ENCODE results near the gene GRB14.

The GRB14 gene

DNA sequence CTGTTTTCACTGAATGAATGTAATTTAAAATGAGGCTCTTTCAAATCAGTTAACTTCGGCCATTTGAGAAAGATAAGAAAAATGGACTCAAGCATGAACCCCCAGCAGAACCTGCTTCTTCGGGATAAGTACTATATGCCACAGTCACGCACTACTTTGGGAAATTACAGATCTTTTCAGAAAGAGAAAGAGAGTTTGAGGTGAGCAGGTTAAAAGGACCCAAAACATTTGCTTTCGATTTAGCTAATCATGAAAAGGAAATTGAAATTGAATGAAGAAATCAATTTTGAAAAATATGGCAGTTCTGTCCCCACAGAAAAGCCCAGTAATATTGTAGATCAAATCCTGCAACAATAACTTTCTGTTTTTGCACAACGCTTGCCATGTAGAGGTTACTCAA, 156.9 kb downstream of the GRB14 start:
- ATAC-seq (ENCODE audit: insufficient read depth, low read depth) (no peak), DNase-seq (no peak)
- Histone ChIP-seq H2AFZ (ENCODE audit: low read depth, low read length) (no peak overlapping the region), H3K9me3 (ENCODE audit: insufficient read depth, low read length, severe bottlenecking) (no peaks in the 10 kb centered on the region), H3K36me3 (ENCODE audit: insufficient read depth, low read length) (no peaks in the 10 kb centered on the region), H3K9ac (ENCODE audit: low read depth, low read length) (no peak overlapping the region), H3K4me2 (ENCODE audit: insufficient read depth, low read length) (no peak overlapping the region), H3K4me3 (ENCODE audit: low read depth in 1 of 2, low read length in 2 of 2) (no peak overlapping the region), H3K4me1 (ENCODE audit: insufficient read depth, low read length) (no peaks in the 10 kb centered on the region), H4K20me1 (ENCODE audit: insufficient read depth, low read length) (no peaks in the 10 kb centered on the region), H3K79me2 (ENCODE audit: insufficient read depth, low read length) (no peaks in the 10 kb centered on the region), H3K27me3 (ENCODE audit: insufficient read depth, low read length, poor library complexity) (no peaks in the 10 kb centered on the region), H3K27ac (ENCODE audit: low read length) (no peak overlapping the region)
- TF ChIP-seq, protein P1, sequence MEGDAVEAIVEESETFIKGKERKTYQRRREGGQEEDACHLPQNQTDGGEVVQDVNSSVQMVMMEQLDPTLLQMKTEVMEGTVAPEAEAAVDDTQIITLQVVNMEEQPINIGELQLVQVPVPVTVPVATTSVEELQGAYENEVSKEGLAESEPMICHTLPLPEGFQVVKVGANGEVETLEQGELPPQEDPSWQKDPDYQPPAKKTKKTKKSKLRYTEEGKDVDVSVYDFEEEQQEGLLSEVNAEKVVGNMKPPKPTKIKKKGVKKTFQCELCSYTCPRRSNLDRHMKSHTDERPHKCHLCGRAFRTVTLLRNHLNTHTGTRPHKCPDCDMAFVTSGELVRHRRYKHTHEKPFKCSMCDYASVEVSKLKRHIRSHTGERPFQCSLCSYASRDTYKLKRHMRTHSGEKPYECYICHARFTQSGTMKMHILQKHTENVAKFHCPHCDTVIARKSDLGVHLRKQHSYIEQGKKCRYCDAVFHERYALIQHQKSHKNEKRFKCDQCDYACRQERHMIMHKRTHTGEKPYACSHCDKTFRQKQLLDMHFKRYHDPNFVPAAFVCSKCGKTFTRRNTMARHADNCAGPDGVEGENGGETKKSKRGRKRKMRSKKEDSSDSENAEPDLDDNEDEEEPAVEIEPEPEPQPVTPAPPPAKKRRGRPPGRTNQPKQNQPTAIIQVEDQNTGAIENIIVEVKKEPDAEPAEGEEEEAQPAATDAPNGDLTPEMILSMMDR (IDR thresholded peaks at IDR 0.05; ENCODE audit: borderline replicate concordance, extremely low read depth, low read length, poor library complexity, severe bottlenecking) = no peak
- no peak for TF ChIP-seq EZH2 (IDR thresholded peaks at IDR 0.05; ENCODE audit: borderline replicate concordance, low read depth, low read length, severe bottlenecking)

DNA sequence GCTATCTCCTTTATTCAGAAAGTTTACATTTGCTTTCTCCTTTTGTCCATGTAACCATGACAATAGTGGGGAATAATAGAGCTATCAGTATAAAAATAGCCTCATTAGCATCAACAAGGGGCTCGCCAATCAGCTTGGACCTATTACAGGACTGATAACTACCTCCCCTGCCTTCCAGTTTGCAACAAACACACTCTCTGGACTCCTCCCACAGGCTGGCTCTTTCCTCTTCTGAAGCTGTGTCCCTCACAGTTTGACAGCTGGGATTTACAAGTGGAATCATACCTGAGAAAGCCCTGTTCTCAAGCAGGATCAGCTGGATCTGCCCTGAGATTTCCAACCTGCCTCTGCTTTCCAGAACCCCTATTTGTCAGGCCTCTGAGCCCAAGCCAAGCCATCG, 162.5 kb downstream of the GRB14 start:
- H3K79me2 ChIP-seq (ENCODE audit: insufficient read depth, low read length) = no peaks in the 10 kb centered on the region
- no peaks in the 10 kb centered on the region for H3K36me3 ChIP-seq (ENCODE audit: insufficient read depth, low read length)
- DNase-seq (no peak), ATAC-seq (ENCODE audit: insufficient read depth, low read depth) (no peak)
- no peaks in the 10 kb centered on the region for H3K4me1 ChIP-seq (ENCODE audit: insufficient read depth, low read length)
- H3K27ac ChIP-seq (ENCODE audit: low read length) = no peak overlapping the region
- H3K27me3 ChIP-seq (ENCODE audit: insufficient read depth, low read length, poor library complexity) = peaks cover 4% of the 10 kb centered on the region
- no peak overlapping the region for H3K4me2 ChIP-seq (ENCODE audit: insufficient read depth, low read length)
- H3K4me3 ChIP-seq (ENCODE audit: low read depth in 1 of 2, low read length in 2 of 2) = no peak overlapping the region
- no peaks in the 10 kb centered on the region for H4K20me1 ChIP-seq (ENCODE audit: insufficient read depth, low read length)
- H2AFZ ChIP-seq (ENCODE audit: low read depth, low read length) = no peak overlapping the region
- no peaks in the 10 kb centered on the region for H3K9me3 ChIP-seq (ENCODE audit: insufficient read depth, low read length, severe bottlenecking)
- H3K9ac ChIP-seq (ENCODE audit: low read depth, low read length) = no peak overlapping the region
- TF ChIP-seq, protein P1 (IDR thresholded peaks at IDR 0.05; ENCODE audit: borderline replicate concordance, extremely low read depth, low read length, poor library complexity, severe bottlenecking) = no peak
- no peak for TF ChIP-seq EZH2 (IDR thresholded peaks at IDR 0.05; ENCODE audit: borderline replicate concordance, low read depth, low read length, severe bottlenecking)

DNA sequence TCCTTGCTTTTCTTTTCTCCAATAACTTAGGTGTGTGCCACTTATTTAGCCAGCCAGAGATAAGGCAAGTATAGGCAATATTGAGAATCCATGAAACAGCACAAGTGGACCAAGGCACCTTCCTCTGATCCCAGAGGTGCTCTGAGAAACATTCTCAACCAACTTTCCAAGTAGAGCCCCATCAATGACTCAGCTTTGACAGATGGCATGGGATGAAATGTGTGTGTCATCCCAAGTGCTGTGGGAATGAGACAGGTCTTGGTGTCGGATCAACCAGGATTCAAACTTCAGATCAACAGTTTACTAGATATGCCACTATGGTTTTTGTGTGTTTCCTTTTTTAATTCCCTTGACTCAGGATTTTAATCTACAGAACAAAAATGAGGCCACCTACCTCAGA, 164.0 kb downstream of the GRB14 start:
- DNase-seq (no peak), ATAC-seq (ENCODE audit: insufficient read depth, low read depth) (no peak)
- Histone ChIP-seq H3K4me1 (ENCODE audit: insufficient read depth, low read length) (no peaks in the 10 kb centered on the region), H3K79me2 (ENCODE audit: insufficient read depth, low read length) (no peaks in the 10 kb centered on the region), H3K4me3 (ENCODE audit: low read depth in 1 of 2, low read length in 2 of 2) (no peak overlapping the region), H3K36me3 (ENCODE audit: insufficient read depth, low read length) (no peaks in the 10 kb centered on the region), H3K9me3 (ENCODE audit: insufficient read depth, low read length, severe bottlenecking) (no peaks in the 10 kb centered on the region), H3K4me2 (ENCODE audit: insufficient read depth, low read length) (no peak overlapping the region), H3K27ac (ENCODE audit: low read length) (no peak overlapping the region), H3K9ac (ENCODE audit: low read depth, low read length) (no peak overlapping the region), H2AFZ (ENCODE audit: low read depth, low read length) (no peak overlapping the region), H3K27me3 (ENCODE audit: insufficient read depth, low read length, poor library complexity) (peaks cover 4% of the 10 kb centered on the region), H4K20me1 (ENCODE audit: insufficient read depth, low read length) (no peaks in the 10 kb centered on the region)
- TF ChIP-seq, protein P1 (IDR thresholded peaks at IDR 0.05; ENCODE audit: borderline replicate concordance, extremely low read depth, low read length, poor library complexity, severe bottlenecking) = no peak
- no peak for TF ChIP-seq EZH2 (IDR thresholded peaks at IDR 0.05; ENCODE audit: borderline replicate concordance, low read depth, low read length, severe bottlenecking)

DNA sequence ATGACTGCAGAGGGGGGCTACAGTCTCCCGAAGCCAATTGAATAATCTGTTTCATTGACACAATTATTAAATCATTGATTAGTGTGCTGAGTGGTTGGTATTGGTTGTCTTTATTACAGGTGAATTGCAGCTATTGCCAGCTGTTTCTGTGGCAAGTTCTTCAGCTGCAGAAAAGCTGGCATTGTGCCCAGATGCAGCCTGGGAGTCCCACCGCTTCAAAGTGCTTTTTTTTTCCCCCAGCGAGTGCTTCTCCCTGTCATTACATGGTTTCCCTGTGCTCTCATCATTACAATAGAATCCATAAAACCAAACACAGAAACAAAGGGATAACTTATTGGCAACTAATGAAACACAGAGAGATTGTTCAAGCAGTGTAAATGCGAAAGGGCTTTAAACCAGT, 164.7 kb downstream of the GRB14 start:
- ATAC-seq (ENCODE audit: insufficient read depth, low read depth) = peak; percentile 83
- H3K9ac ChIP-seq (ENCODE audit: low read depth, low read length) = no peak overlapping the region
- H3K4me1 ChIP-seq (ENCODE audit: insufficient read depth, low read length) = no peaks in the 10 kb centered on the region
- H3K27ac ChIP-seq (ENCODE audit: low read length) = no peak overlapping the region
- H3K27me3 ChIP-seq (ENCODE audit: insufficient read depth, low read length, poor library complexity) = peaks cover 4% of the 10 kb centered on the region
- no peak overlapping the region for H2AFZ ChIP-seq (ENCODE audit: low read depth, low read length)
- H3K79me2 ChIP-seq (ENCODE audit: insufficient read depth, low read length) = no peaks in the 10 kb centered on the region
- no peak overlapping the region for H3K4me2 ChIP-seq (ENCODE audit: insufficient read depth, low read length)
- no peaks in the 10 kb centered on the region for H3K36me3 ChIP-seq (ENCODE audit: insufficient read depth, low read length)
- TF ChIP-seq, protein P1 (IDR thresholded peaks at IDR 0.05; ENCODE audit: borderline replicate concordance, extremely low read depth, low read length, poor library complexity, severe bottlenecking) = no peak
- no peak for TF ChIP-seq EZH2 (IDR thresholded peaks at IDR 0.05; ENCODE audit: borderline replicate concordance, low read depth, low read length, severe bottlenecking)
- DNase-seq = peak; percentile 66
- H3K4me3 ChIP-seq (ENCODE audit: low read depth in 1 of 2, low read length in 2 of 2) = no peak overlapping the region
- H4K20me1 ChIP-seq (ENCODE audit: insufficient read depth, low read length) = no peaks in the 10 kb centered on the region
- no peaks in the 10 kb centered on the region for H3K9me3 ChIP-seq (ENCODE audit: insufficient read depth, low read length, severe bottlenecking)

Data from DND-41 (cell line).